GM19452 (cell line): ENCODE measurements around the gene BCAR3.
"Not testable (repeated sequence)": the region's sequence is repeated elsewhere in the genome, so short reads cannot be mapped to it uniquely, and the experiment has no call there.

Experiments used
- ATAC-seq: cut with Tn5 transposase; IDR thresholded peaks from one replicate; pipeline ENCODE4 v1.9.1; 2021; ENCODE audit not compliant: unreplicated experiment

BCAR3 gene

DNA sequence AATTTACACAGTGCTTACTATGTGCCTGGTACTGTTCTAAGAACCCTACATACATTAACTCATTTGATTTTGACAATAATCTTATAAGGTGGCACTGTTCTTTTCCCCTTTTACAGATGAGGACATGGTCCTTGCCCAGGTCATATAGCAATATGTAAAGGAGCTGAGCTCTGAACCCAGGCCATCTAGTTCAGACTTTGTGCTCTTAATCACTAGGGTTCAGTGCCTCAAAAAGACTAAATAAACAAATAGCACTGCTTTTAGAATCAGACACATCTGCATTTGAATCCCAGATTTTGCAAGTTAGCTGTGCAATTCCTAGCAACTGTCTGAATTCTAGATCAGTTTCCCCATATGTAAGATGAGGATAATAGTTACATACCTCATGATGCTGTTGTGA lies 8.7 kb upstream of the BCAR3 start:
- no peak for ATAC-seq

GRCh38 chr1:93689521-93690223 lies 8.0 kb upstream of the BCAR3 start:
- no peak for ATAC-seq

DNA sequence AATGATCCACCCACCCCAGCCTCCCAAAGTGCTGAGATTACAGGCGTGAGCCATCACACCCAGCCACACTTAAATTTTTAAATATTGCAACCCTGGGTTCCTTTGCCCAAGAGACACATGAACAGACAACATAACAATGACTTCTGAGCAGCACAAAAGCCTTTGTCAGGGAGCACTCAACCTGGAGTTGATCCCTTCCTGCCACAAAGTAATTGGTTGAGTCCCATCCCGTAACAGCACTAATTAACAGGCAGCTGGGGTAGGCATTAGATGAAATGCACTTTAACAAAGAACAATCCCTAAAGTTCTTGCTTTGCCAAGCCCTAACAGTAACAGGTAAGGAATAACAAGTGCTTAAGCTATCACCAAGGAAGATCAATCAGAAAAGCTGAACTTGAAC lies 5.9 kb upstream of the BCAR3 start:
- no peak for ATAC-seq

GRCh38 chr1:93686504-93687250 lies 5.0 kb upstream of the BCAR3 start:
- ATAC-seq, result no peak

DNA sequence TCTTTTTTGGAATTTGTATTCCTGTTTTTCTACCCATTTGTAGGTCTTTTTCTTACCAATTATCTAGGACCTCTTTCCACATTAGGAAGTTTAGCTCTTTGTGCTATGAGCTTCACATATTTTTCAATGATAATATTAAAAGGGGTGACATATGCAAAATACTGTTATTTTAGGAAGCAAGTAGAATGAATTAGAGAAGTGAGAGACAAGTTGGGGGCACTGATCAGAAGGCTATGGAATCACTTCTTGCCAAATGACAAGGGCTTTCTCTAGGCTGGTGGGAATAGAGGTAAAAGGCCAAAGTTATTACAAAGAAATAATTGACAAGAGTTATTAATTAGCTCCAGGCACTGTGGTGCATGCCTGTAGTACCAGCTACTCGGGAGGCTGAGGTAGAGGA lies 4.3 kb upstream of the BCAR3 start:
- no peak for ATAC-seq

GRCh38 chr1:93683234-93683633 lies 1.6 kb upstream of the BCAR3 start:
- ATAC-seq, result no peak

- ATAC-seq, result no peak
Observed at GRCh38 chr1:93681989-93682412, 364 bp upstream of the BCAR3 start.

- peak; percentile 71 for ATAC-seq
Observed at GRCh38 chr1:93680420-93681100, 1.1 kb downstream of the BCAR3 start.

- ATAC-seq, result no peak
Observed at GRCh38 chr1:93680076-93680419, 1.6 kb downstream of the BCAR3 start.

GRCh38 chr1:93679546-93679945 lies 2.1 kb downstream of the BCAR3 start:
- ATAC-seq, result no peak

- no peak for ATAC-seq
Observed at GRCh38 chr1:93678946-93679480, 2.6 kb downstream of the BCAR3 start.

GRCh38 chr1:93678491-93678890 lies 3.1 kb downstream of the BCAR3 start:
- ATAC-seq, result no peak

- no peak for ATAC-seq
Observed at GRCh38 chr1:93677729-93678128, 3.9 kb downstream of the BCAR3 start.

- no peak for ATAC-seq
Observed at GRCh38 chr1:93676427-93676826, 5.2 kb downstream of the BCAR3 start.

GRCh38 chr1:93675931-93676330 lies 5.7 kb downstream of the BCAR3 start:
- ATAC-seq, result no peak

DNA sequence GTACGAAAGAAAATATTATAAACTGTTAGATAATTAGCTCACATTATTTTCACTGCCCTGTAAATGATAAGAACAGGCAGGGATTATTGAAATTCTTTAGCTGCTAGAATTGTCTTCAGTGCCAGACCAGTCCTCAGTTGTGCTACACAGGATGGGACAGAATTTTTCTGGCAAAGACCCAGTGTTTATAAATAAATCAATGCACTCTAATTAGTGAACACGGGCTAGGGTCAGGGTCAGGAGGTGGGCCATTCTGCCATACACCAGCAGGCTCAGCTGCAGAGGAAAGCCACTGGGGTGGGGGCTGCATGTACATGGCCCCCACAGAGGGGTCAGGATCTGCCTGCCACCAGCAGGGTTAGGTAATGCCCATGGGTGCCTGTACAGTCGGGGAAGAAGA lies 6.4 kb downstream of the BCAR3 start:
- ATAC-seq, result no peak

DNA sequence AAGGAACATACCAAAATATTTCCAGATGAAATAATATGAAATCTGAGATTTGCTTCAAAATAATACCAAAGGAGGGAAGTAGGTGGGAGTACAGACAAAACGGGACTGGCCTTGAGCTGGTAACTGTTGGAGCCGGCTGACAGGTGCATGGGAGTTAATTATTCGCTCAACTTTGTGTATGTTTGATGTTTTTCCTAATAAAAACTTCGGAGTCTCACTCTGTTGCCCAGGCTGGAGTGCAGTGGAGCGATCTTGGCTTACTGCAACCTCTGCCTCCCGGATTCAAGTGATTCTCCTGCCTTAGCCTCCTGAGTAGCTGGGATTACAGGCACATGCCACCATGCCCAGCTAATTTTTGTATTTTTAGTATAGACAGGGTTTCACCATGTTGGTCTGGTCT lies 7.6 kb downstream of the BCAR3 start:
- not testable (repeated sequence) for ATAC-seq

DNA sequence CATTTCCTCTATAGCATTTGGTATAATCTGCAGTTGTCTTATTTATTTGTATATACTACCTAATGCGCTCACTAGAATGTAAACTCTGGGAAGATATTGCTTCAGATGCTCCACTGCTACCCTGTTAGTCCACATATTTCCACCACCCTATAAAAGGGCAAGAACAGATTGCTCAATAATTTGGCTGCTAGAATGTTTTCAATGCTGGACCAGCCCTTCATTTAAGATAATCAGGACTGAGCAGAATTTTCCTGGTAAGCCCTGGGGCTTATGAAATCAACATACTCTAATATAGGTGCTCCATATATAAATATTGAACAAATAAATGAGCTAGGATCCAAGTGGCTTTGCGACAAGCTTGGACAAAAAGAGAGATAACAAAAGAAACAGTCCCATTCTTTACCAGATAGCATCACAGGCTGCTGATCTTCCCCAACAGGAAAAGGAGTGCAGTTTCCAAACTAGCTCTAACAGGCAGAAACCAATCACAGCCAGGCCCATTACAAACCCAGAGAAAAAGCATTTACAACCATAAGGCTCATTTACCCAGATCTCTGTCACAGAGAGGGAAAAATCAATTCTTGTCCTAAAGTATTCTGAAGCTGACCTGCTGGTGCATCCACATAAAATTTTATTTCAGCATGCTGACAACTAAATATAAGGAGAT lies 8.3 kb downstream of the BCAR3 start:
- ATAC-seq, result no peak

GRCh38 chr1:93672477-93673162 lies 9.0 kb downstream of the BCAR3 start:
- ATAC-seq, result no peak

DNA sequence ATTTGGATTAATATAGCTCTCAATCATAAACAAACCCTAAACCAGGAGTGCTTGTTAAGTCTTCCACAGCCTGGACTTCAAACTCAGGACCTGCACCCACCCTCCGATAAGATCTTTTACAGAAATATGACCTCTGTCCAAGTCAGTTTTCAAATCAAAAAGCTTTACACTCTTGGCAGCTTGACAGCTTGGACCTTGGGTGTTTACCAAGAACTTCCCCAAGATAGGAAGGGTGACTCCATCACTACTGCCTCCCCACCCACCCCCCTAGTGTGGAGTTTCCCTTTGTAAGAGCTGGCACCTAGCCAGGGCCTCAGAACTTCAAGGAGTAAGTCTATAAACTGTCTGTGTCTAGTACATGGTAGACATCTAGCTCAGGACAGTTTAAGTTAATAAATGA lies 9.6 kb downstream of the BCAR3 start:
- ATAC-seq, result no peak

GRCh38 chr1:93671099-93671621 lies 10.5 kb downstream of the BCAR3 start:
- ATAC-seq, result no peak
